B cell (primary cell): ENCODE results near the gene RIOK3. TPM values are rescaled to one million over a fixed set of nuclear protein-coding genes. Genes with fewer than 3 reads are reported as not detected.

Experiments used
- ATAC-seq: fragments of 200-7000 bp; cut with Tn5 transposase; one replicate; pipeline ENCODE4 v1.10.0; 2021; ENCODE audit warnings: low read depth, mild to moderate bottlenecking, moderate number of reproducible peaks, moderate library complexity
- CTCF ChIA-PET: fragments of 350-600 bp; sonication (Branson Sonifier 250); formaldehyde crosslinking; loops from one replicate; lab custom pipeline; 2021; ENCODE audit warnings: antibody characterized with exemption, inconsistent platforms; lab: Charles Lee
- POLR2A ChIA-PET: fragments of 350-600 bp; sonication (Branson Sonifier 250); formaldehyde crosslinking; loops from one replicate; lab custom pipeline; 2021; ENCODE audit warnings: antibody characterized with exemption; lab: Charles Lee
- DNase-seq: peaks from one replicate; pipeline ENCODE4 v3.0.0; 2013
- H2AFZ ChIP-seq: 2 replicates; pipeline ENCODE4 v1.6.1; 2012; ENCODE audit warnings: mild to moderate bottlenecking, low read depth, low read length; ENCODE audit not compliant: insufficient read depth, poor library complexity, severe bottlenecking
- H3K27ac ChIP-seq, 2 donors: 1 replicate in 1 of 2; 2 replicates in 1 of 2; pipeline ENCODE4 v1.5.1; 2012 to 2013; ENCODE audit warnings: low read length in 2 of 2, mild to moderate bottlenecking in 2 of 2, moderate library complexity in 1 of 2
- H3K27me3 ChIP-seq, 4 experiments: fragments of 200-600 bp in 1 of 4; sonication (generic) in 1 of 4; replicated peaks in 1 of 4; 1 replicate in 2 of 4; 2 replicates in 2 of 4; pipeline versions ENCODE4 v1.6.1 to v1.7.0; 2013 to 2016; ENCODE audit warnings: low read length in 3 of 4, mild to moderate bottlenecking in 2 of 4, mixed read lengths in 1 of 4, moderate library complexity in 1 of 4; ENCODE audit not compliant: insufficient read depth in 4 of 4, control insufficient read depth in 3 of 4; ENCODE audit errors: control extremely low read depth in 1 of 4
- H3K36me3 ChIP-seq, 2 experiments: replicated peaks in 1 of 2; 1 replicate in 1 of 2; 2 replicates in 1 of 2; pipeline versions ENCODE4 v1.6.1 to v1.7.1; 2013; ENCODE audit warnings: low read length in 1 of 2; ENCODE audit not compliant: insufficient read depth in 2 of 2, control insufficient read depth in 1 of 2; ENCODE audit errors: control extremely low read depth in 1 of 2, extremely low read depth in 1 of 2
- H3K4me1 ChIP-seq, 2 donors: fragments of 200-600 bp in 1 of 2; sonication (generic) in 1 of 2; 1 replicate in 1 of 2; 2 replicates in 1 of 2; pipeline versions ENCODE4 v1.5.1 to v1.6.1; 2013 to 2017; ENCODE audit warnings: low read length in 2 of 2; ENCODE audit not compliant: control insufficient read depth in 2 of 2, insufficient read depth in 2 of 2
- H3K4me2 ChIP-seq: replicated peaks from 2 replicates; pipeline ENCODE3; 2012; ENCODE audit warnings: mild to moderate bottlenecking, low read depth, low read length; ENCODE audit not compliant: poor library complexity, severe bottlenecking
- H3K4me3 ChIP-seq, 5 experiments: fragments of 200-600 bp in 1 of 5; sonication (generic) in 1 of 5; 1 replicate in 3 of 5; 2 replicates in 2 of 5; pipeline versions ENCODE4 v1.5.1 to v1.7.0; 2011 to 2016; ENCODE audit warnings: low read length in 4 of 5, mild to moderate bottlenecking in 4 of 5, low read depth in 2 of 5, control low read depth in 1 of 5, moderate library complexity in 1 of 5; ENCODE audit not compliant: insufficient read depth in 1 of 5; ENCODE audit errors: control extremely low read depth in 1 of 5, extremely low read depth in 1 of 5
- H3K79me2 ChIP-seq: fragments of 200-600 bp; sonication (generic); one replicate; pipeline ENCODE4 v1.6.0; 2016; ENCODE audit warnings: low read length; ENCODE audit not compliant: control insufficient read depth, insufficient read depth
- H3K9ac ChIP-seq: fragments of 200-600 bp; sonication (generic); 2 replicates; pipeline ENCODE4 v1.6.1; 2017; ENCODE audit warnings: mild to moderate bottlenecking, low read length, moderate library complexity
- H3K9me3 ChIP-seq, 3 donors: one replicate each; pipeline versions ENCODE4 v1.6.1 to v1.7.1; 2013; ENCODE audit warnings: low read length in 2 of 3; ENCODE audit not compliant: control insufficient read depth in 2 of 3, insufficient read depth in 1 of 3; ENCODE audit errors: control extremely low read depth in 1 of 3
- H4K20me1 ChIP-seq: 2 replicates; pipeline ENCODE4 v1.6.0; 2012; ENCODE audit warnings: mild to moderate bottlenecking, low read length; ENCODE audit not compliant: insufficient read depth, control insufficient read depth, poor library complexity, severe bottlenecking
- H3K27ac Mint-ChIP-seq: one replicate; pipeline ENCODE4 v1.8.0; 2021; ENCODE audit warnings: mixed read lengths
- H3K27me3 Mint-ChIP-seq: one replicate; pipeline ENCODE4 v1.8.0; 2021; ENCODE audit warnings: mixed read lengths
- H3K4me1 Mint-ChIP-seq: one replicate; pipeline ENCODE4 v1.8.0; 2021; ENCODE audit warnings: mixed read lengths
- H3K4me3 Mint-ChIP-seq: one replicate; pipeline ENCODE4 v1.8.0; 2021; ENCODE audit warnings: mixed read lengths
- H3K9me3 Mint-ChIP-seq: one replicate; pipeline ENCODE4 v1.8.0; 2022; ENCODE audit warnings: mixed read lengths; ENCODE audit not compliant: insufficient read depth
- CTCF ChIP-seq: fragments of 200-600 bp; IDR thresholded peaks from one replicate; pipeline ENCODE4 v1.8.0; 2022; ENCODE audit warnings: antibody characterized with exemption, mild to moderate bottlenecking
- EZH2 ChIP-seq: IDR thresholded peaks from 2 replicates; pipeline ENCODE4 v1.6.1; 2012; ENCODE audit warnings: borderline replicate concordance, low read depth, mild to moderate bottlenecking, moderate library complexity, low read length; ENCODE audit not compliant: insufficient read depth, poor library complexity, severe bottlenecking
- WGBS: methylation state at CpG from one replicate; pipeline ENCODE4 v1.1.5; 2013; ENCODE audit warnings: missing lambda C conversion rate; ENCODE audit not compliant: insufficient coverage; 5-methylcytosine and 5-hydroxymethylcytosine counted together
- intact Hi-C: fragments of 100-400 bp; cut with micrococcal nuclease; formaldehyde crosslinking; loops from one replicate; pipeline ENCODE4 v1.10.0; 2022
- polyA plus RNA-seq: library from polyadenylated mRNA; depleted of rRNA; stranded (reverse); fragments of >200 nt; gene quantifications from 2 replicates; pipeline ENCODE4 v1.2.3, GENCODE V29; 2012
- total RNA-seq, 2 donors: library from RNA; stranded (reverse); fragments of 120-200 nt in 1 of 2; gene quantifications; 1 replicate in 1 of 2; 2 replicates in 1 of 2; pipeline versions ENCODE4 v1.2.3 to v1.2.4, GENCODE V29; 2013 to 2022

Gene RIOK3
- total and polyA plus RNA-seq, 2 donors (not counting 1 experiment from before 2014, with no cell fraction given) = 42.5 to 83.4 TPM

- TF ChIP-seq CTCF (no peak), EZH2 (no peak)
- Histone ChIP-seq H2AFZ (no peak overlapping the region), H3K27ac (no peak overlapping the region), H3K9me3 (peaks cover 0 to 1% (median 0%) of the 10 kb centered on the region in 3 donors), H3K4me2 (no peak overlapping the region), H3K4me1 (no peaks in the 10 kb centered on the region), H3K36me3 (peaks cover 5 to 10% of the 10 kb centered on the region in 2 experiments), H3K27me3 (no peaks in the 10 kb centered on the region), H3K4me3 (no peak overlapping the region), H4K20me1 (no peaks in the 10 kb centered on the region), H3K79me2 (peaks cover 7% of the 10 kb centered on the region), H3K9ac (no peak overlapping the region)
- H3K4me3 Mint-ChIP-seq = no peak overlapping the region
- ChIA-PET POLR2A (no interaction called here), CTCF (interaction anchor here (1.8 kb wide), 1 partner anchor 8 kb away, joined by 7 read pairs; no protein-coding TSS in a partner anchor)
- no peaks in the 10 kb centered on the region for H3K9me3 Mint-ChIP-seq
- 98% methylated on average over 8 of the region's 8 CpGs for WGBS
- no peaks in the 10 kb centered on the region for H3K27me3 Mint-ChIP-seq
- ATAC-seq (no peak), DNase-seq (no peak)
- no peaks in the 10 kb centered on the region for H3K4me1 Mint-ChIP-seq
- intact Hi-C loops = no loop called here
- no peak overlapping the region for H3K27ac Mint-ChIP-seq
Measured at GRCh38 chr18:23403310-23403709, 49.8 kb upstream of the RIOK3 start.

- peaks cover 0 to 1% (median 0%) of the 10 kb centered on the region in 3 donors for H3K9me3 ChIP-seq
- no peak overlapping the region for H3K4me3 ChIP-seq
- POLR2A ChIA-PET = no interaction called here
- H3K4me1 Mint-ChIP-seq = no peaks in the 10 kb centered on the region
- peaks cover 13% of the 10 kb centered on the region for H3K79me2 ChIP-seq
- no peak overlapping the region for H2AFZ ChIP-seq
- no peak overlapping the region for H3K4me3 Mint-ChIP-seq
- no peak overlapping the region for H3K27ac ChIP-seq
- CTCF ChIA-PET = interaction anchor here (1.0 to 1.9 kb wide), 5 partner anchors 9 to 603 kb away, joined by 3 to 6 read pairs (median 4); no protein-coding TSS in a partner anchor
- H3K36me3 ChIP-seq = peaks cover 2% of the 10 kb centered on the region in 2 experiments
- no peaks in the 10 kb centered on the region for H3K9me3 Mint-ChIP-seq
- no peaks in the 10 kb centered on the region for H3K4me1 ChIP-seq
- H3K4me2 ChIP-seq = no peak overlapping the region
- TF ChIP-seq EZH2 (no peak), CTCF (no peak)
- no peaks in the 10 kb centered on the region for H4K20me1 ChIP-seq
- no peak overlapping the region for H3K9ac ChIP-seq
- WGBS = 100% methylated on average over 1 of the region's 1 CpG
- DNase-seq (no peak), ATAC-seq (no peak)
- intact Hi-C loops = no loop called here
- H3K27me3 ChIP-seq = no peaks in the 10 kb centered on the region
- H3K27me3 Mint-ChIP-seq = no peaks in the 10 kb centered on the region
- H3K27ac Mint-ChIP-seq = no peak overlapping the region
Measured at GRCh38 chr18:23405636-23406035, 47.5 kb upstream of the RIOK3 start.
